Astrocyte of the spinal cord (primary cell): Measurements from ENCODE around the gene NKX6-1.
A peak's percentile ranks its signal among the peaks of the same experiment; 100 is the strongest.

Source experiments
- DNase-seq: peaks from one replicate; pipeline ENCODE4 v3.0.0; 2011; ENCODE audit warnings: low read depth, low spot score
- H3K4me3 ChIP-seq: 2 replicates; pipeline ENCODE4 v1.5.1; 2011; ENCODE audit warnings: low read depth, mild to moderate bottlenecking, low read length, moderate library complexity
- CTCF ChIP-seq: IDR thresholded peaks from 2 replicates; pipeline ENCODE4 v1.5.1; 2012; ENCODE audit warnings: low read depth, mild to moderate bottlenecking, low read length, inconsistent platforms
- in situ Hi-C: cut with HindIII; loops from 2 replicates; pipeline ENCODE4 v1.10.0; 2017; ENCODE audit warnings: low sequenced_read_pairs

Gene NKX6-1

GRCh38 chr4:84507941-84508340 is 8.8 kb upstream of the NKX6-1 start:
- no peak for DNase-seq
- no peak for TF ChIP-seq CTCF
- no peak overlapping the region for H3K4me3 ChIP-seq
- in situ Hi-C loops = no loop called here

GRCh38 chr4:84504821-84505220 is 5.7 kb upstream of the NKX6-1 start:
- no peak for DNase-seq
- TF ChIP-seq CTCF = no peak
- no peak overlapping the region for H3K4me3 ChIP-seq
- in situ Hi-C loops = no loop called here

GRCh38 chr4:84503495-84504437 is 4.7 kb upstream of the NKX6-1 start:
- DNase-seq = peak; percentile 80
- H3K4me3 ChIP-seq = no peak overlapping the region
- TF ChIP-seq CTCF = peak; percentile 79
- in situ Hi-C loops = no loop called here

- no peak for DNase-seq
- no peak overlapping the region for H3K4me3 ChIP-seq
- no peak for TF ChIP-seq CTCF
- in situ Hi-C loops = no loop called here
These were observed 3.9 kb upstream of the NKX6-1 start for GRCh38 chr4:84502955-84503373.

GRCh38 chr4:84502333-84502954 is 3.4 kb upstream of the NKX6-1 start:
- no peak for TF ChIP-seq CTCF
- no peak overlapping the region for H3K4me3 ChIP-seq
- in situ Hi-C loops = no loop called here
- no peak for DNase-seq

GRCh38 chr4:84501721-84502267 is 2.7 kb upstream of the NKX6-1 start:
- DNase-seq = no peak
- in situ Hi-C loops = no loop called here
- no peak for TF ChIP-seq CTCF
- H3K4me3 ChIP-seq = no peak overlapping the region
